OCI-LY7 (cell line): ENCODE results near the gene RELCH.

Source experiments
- CTCF ChIP-seq: fragments of 200-600 bp; sonication (generic); conservative IDR thresholded peaks from 2 replicates; pipeline ENCODE4 v1.5.1; 2014; ENCODE audit warnings: mild to moderate bottlenecking, antibody characterized with exemption, low read length, moderate library complexity, mixed read lengths
- EZH2phosphoT487 ChIP-seq: fragments of 200-600 bp; sonication (generic); IDR thresholded peaks from 2 replicates; pipeline ENCODE4 v1.6.1; 2018; ENCODE audit warnings: low read depth, borderline replicate concordance, mild to moderate bottlenecking, mixed run types, antibody characterized with exemption, low read length, moderate library complexity, mixed read lengths

DNA sequence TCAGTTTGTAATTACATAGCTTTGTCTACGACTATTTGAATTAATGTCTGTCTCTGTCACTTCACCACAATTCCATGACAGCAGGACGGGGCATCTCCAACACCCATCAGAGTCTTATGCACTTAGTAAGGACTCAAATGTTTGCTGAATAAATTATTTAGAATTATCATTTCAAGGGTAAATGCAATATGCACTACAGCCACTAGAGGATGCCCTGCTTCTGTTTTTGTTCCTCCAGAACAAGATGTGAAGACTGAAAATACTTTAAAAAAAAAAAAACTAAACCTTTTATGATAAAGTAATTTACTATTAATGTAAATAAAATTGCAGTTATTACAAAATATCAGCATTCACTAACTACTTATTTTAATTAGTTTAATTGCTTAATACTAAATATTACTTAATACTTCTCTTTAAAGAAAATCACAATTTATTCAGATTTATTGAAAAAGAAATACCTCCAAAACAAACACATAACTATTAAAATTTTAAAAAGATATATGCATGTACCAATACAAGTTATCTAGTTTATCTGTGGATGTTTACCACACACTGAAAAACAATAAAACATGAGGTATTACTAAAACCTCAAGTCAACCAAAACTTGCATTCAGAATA lies 3.4 kb upstream of the RELCH start:
- TF ChIP-seq CTCF (peak; percentile 81), EZH2phosphoT487 (no peak)
